ENCODE results near the gene CD109. TPM values are rescaled to one million over a fixed set of nuclear protein-coding genes. Genes with fewer than 3 reads are reported as not detected.
"Not testable (repeated sequence)": the region's sequence is repeated elsewhere in the genome, so short reads cannot be mapped to it uniquely, and the experiment has no call there.

Gene CD109
- total RNA-seq, 2 donors from 2014 or later: 2.0 TPM

DNA sequence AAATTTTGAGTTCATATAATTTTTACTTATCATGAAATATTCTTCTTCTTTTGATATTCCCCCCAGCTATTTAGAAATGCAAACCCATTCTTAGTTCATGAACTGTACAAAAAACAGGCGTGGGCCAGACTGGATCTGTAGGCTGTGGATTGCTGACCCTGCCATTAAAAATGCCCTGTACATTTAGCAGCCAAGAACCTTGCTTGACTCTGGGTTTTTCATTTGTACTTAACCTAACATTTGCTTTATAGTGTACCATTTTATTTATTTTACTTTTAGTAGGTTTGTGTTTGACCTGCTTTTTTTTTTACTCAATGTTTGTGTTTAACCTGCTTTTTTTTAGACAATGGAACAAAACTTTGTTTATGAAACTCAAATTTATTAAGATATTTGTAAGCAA is 14.9 kb downstream of the CD109 start:
- no peak overlapping the region for H3K4me3 Mint-ChIP-seq
- H3K4me1 ChIP-seq (ENCODE audit: control insufficient read depth, insufficient read depth, low read length): no peaks in the 10 kb centered on the region
- no peak for DNase-seq
- no peaks in the 10 kb centered on the region for H3K36me3 Mint-ChIP-seq (ENCODE audit: low read depth)
- no peak overlapping the region for H3K27ac Mint-ChIP-seq
- H3K9me3 Mint-ChIP-seq: no peaks in the 10 kb centered on the region
- H3K27me3 Mint-ChIP-seq (ENCODE audit: insufficient read depth): no peaks in the 10 kb centered on the region
- H3K9me3 ChIP-seq (ENCODE audit: control insufficient read depth, low read length): no peaks in the 10 kb centered on the region
- no peaks in the 10 kb centered on the region for H3K36me3 ChIP-seq (ENCODE audit: control insufficient read depth, insufficient read depth, low read length)
- WGBS, 2 experiments (ENCODE audit: insufficient coverage in 1 of 2, insufficient read length in 1 of 2): 90% methylated on average over 1 of the region's 1 CpG; no CpG with 5 or more reads in 1 of the 2 experiments
- H3K4me3 ChIP-seq (ENCODE audit: low read length): no peak overlapping the region
- H3K27me3 ChIP-seq (ENCODE audit: control insufficient read depth, insufficient read depth, low read length, poor library complexity, severe bottlenecking): no peaks in the 10 kb centered on the region
- H3K9ac ChIP-seq (ENCODE audit: extremely low read depth, low read length, poor library complexity, severe bottlenecking): no peak overlapping the region
- peaks cover 10% of the 10 kb centered on the region for H3K4me1 Mint-ChIP-seq
- no peak overlapping the region for H3K27ac ChIP-seq (ENCODE audit: low read depth, low read length)
- TF ChIP-seq, protein P1, sequence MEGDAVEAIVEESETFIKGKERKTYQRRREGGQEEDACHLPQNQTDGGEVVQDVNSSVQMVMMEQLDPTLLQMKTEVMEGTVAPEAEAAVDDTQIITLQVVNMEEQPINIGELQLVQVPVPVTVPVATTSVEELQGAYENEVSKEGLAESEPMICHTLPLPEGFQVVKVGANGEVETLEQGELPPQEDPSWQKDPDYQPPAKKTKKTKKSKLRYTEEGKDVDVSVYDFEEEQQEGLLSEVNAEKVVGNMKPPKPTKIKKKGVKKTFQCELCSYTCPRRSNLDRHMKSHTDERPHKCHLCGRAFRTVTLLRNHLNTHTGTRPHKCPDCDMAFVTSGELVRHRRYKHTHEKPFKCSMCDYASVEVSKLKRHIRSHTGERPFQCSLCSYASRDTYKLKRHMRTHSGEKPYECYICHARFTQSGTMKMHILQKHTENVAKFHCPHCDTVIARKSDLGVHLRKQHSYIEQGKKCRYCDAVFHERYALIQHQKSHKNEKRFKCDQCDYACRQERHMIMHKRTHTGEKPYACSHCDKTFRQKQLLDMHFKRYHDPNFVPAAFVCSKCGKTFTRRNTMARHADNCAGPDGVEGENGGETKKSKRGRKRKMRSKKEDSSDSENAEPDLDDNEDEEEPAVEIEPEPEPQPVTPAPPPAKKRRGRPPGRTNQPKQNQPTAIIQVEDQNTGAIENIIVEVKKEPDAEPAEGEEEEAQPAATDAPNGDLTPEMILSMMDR (conservative IDR thresholded peaks at IDR 0.05): no peak

DNA sequence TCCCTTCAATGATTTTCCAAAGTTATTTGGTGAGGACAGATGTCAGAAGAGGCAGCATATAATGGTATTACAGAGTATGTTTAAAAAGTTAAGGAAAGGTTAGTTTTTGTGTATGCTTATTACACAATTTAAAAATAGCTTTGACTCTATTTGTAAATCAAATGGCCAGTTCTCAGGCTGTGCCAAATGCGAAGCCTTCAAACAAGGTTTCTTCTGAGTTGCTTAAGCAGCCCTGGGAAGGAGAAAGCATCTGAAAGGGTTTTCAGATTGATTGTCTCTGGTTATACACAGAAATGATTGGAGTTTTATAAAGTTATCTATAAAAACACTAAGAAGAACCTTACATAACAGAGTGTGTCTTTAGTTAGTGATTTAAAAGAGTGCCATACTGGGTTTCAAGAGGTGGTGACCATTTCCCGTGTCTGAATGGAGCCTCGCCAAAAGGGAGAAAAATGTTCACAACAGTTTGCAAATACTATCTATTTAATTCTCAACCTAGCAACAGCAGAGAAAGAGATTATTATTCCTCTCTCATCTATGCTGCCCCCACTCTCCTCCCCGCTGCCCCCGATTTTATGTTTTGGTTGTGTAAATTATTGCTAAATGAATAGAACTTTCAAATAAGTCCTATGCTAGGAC is 16.7 kb downstream of the CD109 start:
- Mint-ChIP-seq H3K4me1 (peaks cover 10% of the 10 kb centered on the region), H3K27ac (no peak overlapping the region), H3K4me3 (no peak overlapping the region), H3K36me3 (ENCODE audit: low read depth) (no peaks in the 10 kb centered on the region), H3K9me3 (no peaks in the 10 kb centered on the region), H3K27me3 (ENCODE audit: insufficient read depth) (no peaks in the 10 kb centered on the region)
- Histone ChIP-seq H3K27ac (ENCODE audit: low read depth, low read length) (no peak overlapping the region), H3K9me3 (ENCODE audit: control insufficient read depth, low read length) (no peaks in the 10 kb centered on the region), H3K4me1 (ENCODE audit: control insufficient read depth, insufficient read depth, low read length) (no peaks in the 10 kb centered on the region), H3K9ac (ENCODE audit: extremely low read depth, low read length, poor library complexity, severe bottlenecking) (no peak overlapping the region), H3K36me3 (ENCODE audit: control insufficient read depth, insufficient read depth, low read length) (no peaks in the 10 kb centered on the region), H3K27me3 (ENCODE audit: control insufficient read depth, insufficient read depth, low read length, poor library complexity, severe bottlenecking) (no peaks in the 10 kb centered on the region), H3K4me3 (ENCODE audit: low read length) (no peak overlapping the region)
- 97 to 100% methylated on average over 1 to 3 of the region's 5 CpGs for WGBS, 2 experiments (ENCODE audit: insufficient coverage in 1 of 2, insufficient read length in 1 of 2)
- TF ChIP-seq, protein P1 (conservative IDR thresholded peaks at IDR 0.05): no peak
- DNase-seq: no peak

DNA sequence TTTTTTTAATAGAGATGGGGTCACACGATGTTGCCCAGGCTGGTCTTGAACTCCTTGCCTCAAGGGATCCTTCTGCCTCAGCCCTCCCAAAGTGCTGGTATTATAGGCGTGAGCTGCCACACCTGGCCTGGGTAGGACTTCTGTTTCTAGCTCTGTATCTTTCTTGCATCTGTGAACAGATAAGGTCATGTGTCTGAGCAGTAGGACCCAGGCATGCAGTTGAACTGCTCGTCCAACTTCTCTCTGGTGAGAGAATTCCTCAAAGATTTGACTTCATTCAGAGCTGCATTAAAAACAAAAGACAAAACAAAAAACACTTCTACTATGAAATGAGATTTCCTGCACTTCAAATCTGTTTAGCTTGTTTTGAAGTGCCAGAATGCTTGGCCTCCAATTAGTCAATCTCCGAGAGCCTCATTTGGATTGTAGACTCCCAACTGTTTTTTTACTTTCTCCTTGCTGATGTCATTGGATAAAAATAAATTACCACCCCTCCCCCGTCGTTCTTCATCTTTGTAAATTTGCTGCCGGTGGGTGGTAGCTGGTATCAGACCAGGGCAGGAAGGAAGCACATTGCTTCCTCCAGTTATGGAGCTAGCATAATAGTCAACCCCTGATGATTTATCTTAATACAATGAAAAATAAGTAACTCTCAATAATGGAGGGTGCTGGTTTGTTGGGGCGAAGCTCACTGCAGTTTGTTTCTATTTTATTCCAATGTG is 17.6 kb downstream of the CD109 start:
- DNase-seq: no peak
- Mint-ChIP-seq H3K27ac (no peak overlapping the region), H3K9me3 (no peaks in the 10 kb centered on the region), H3K4me3 (no peak overlapping the region), H3K4me1 (peaks cover 10% of the 10 kb centered on the region), H3K27me3 (ENCODE audit: insufficient read depth) (no peaks in the 10 kb centered on the region), H3K36me3 (ENCODE audit: low read depth) (no peaks in the 10 kb centered on the region)
- Histone ChIP-seq H3K4me3 (ENCODE audit: low read length) (no peak overlapping the region), H3K27ac (ENCODE audit: low read depth, low read length) (no peak overlapping the region), H3K9me3 (ENCODE audit: control insufficient read depth, low read length) (no peaks in the 10 kb centered on the region), H3K36me3 (ENCODE audit: control insufficient read depth, insufficient read depth, low read length) (no peaks in the 10 kb centered on the region), H3K27me3 (ENCODE audit: control insufficient read depth, insufficient read depth, low read length, poor library complexity, severe bottlenecking) (no peaks in the 10 kb centered on the region), H3K9ac (ENCODE audit: extremely low read depth, low read length, poor library complexity, severe bottlenecking) (no peak overlapping the region), H3K4me1 (ENCODE audit: control insufficient read depth, insufficient read depth, low read length) (no peaks in the 10 kb centered on the region)
- TF ChIP-seq, protein P1 (conservative IDR thresholded peaks at IDR 0.05): no peak
- WGBS, 2 experiments (ENCODE audit: insufficient coverage in 1 of 2, insufficient read length in 1 of 2): 83 to 97% methylated on average over 4 to 8 of the region's 8 CpGs

DNA sequence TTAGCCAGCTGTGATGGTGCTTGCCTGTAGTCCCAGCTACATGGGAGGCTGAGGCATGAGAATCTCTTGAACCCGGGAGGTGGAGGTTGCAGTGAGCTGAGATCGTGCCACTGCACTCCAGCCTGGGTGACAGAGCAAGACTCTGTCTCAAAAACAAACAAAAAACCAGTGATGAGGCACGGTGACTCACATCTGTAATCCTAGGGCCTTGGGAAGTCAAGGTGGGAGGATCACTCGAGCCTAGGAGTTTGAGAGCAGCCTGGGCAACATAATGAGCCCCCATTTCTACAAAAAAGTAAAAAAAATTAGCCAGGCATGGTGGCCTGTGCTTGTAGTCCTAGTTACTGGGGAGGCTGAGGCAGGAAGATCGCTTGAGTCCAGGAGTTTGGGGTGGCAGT is 19.1 kb downstream of the CD109 start:
- H3K4me1 ChIP-seq (ENCODE audit: control insufficient read depth, insufficient read depth, low read length); H3K36me3 ChIP-seq (ENCODE audit: control insufficient read depth, insufficient read depth, low read length); H3K9me3 ChIP-seq (ENCODE audit: control insufficient read depth, low read length); DNase-seq; H3K27me3 ChIP-seq (ENCODE audit: control insufficient read depth, insufficient read depth, low read length, poor library complexity, severe bottlenecking); H3K9ac ChIP-seq (ENCODE audit: extremely low read depth, low read length, poor library complexity, severe bottlenecking); H3K27ac ChIP-seq (ENCODE audit: low read depth, low read length); H3K36me3 Mint-ChIP-seq (ENCODE audit: low read depth); H3K27me3 Mint-ChIP-seq (ENCODE audit: insufficient read depth); H3K4me3 Mint-ChIP-seq; H3K27ac Mint-ChIP-seq; H3K4me3 ChIP-seq (ENCODE audit: low read length); H3K9me3 Mint-ChIP-seq; H3K4me1 Mint-ChIP-seq: not testable (repeated sequence)
- WGBS, 2 experiments (ENCODE audit: insufficient coverage in 1 of 2, insufficient read length in 1 of 2): 93% methylated on average over 4 to 5 of the region's 5 CpGs
